VCaP (cell line): ENCODE data around the gene FMO4.

Source experiments
- H3K27ac ChIP-seq: fragments of 450-650 bp; 2 replicates; pipeline ENCODE4 v1.5.1; 2017
- CTCF ChIP-seq: fragments of 450-650 bp; conservative IDR thresholded peaks from 2 replicates; pipeline ENCODE4 v1.5.1; 2017; ENCODE audit warnings: mild to moderate bottlenecking, moderate library complexity

Gene FMO4

GRCh38 chr1:171299342-171299741 lies 14.6 kb upstream of the FMO4 start:
- no peak overlapping the region for H3K27ac ChIP-seq
- TF ChIP-seq CTCF: no peak

- no peak for TF ChIP-seq CTCF
- no peak overlapping the region for H3K27ac ChIP-seq
Measured at GRCh38 chr1:171300401-171300800, 13.6 kb upstream of the FMO4 start.

GRCh38 chr1:171310661-171311087 lies 3.3 kb upstream of the FMO4 start:
- no peak for TF ChIP-seq CTCF
- no peak overlapping the region for H3K27ac ChIP-seq

GRCh38 chr1:171311771-171312558 lies 2.0 kb upstream of the FMO4 start:
- TF ChIP-seq CTCF: no peak
- H3K27ac ChIP-seq: no peak overlapping the region

GRCh38 chr1:171313319-171313834 lies 606 bp upstream of the FMO4 start:
- H3K27ac ChIP-seq: no peak overlapping the region

GRCh38 chr1:171329251-171329650 lies 15.3 kb downstream of the FMO4 start:
- no peak for TF ChIP-seq CTCF
- H3K27ac ChIP-seq: no peak overlapping the region

More at GRCh38 chr1:171313319-171313834, 606 bp upstream of the FMO4 start:
- TF ChIP-seq CTCF: no peak

- TF ChIP-seq CTCF: no peak
- no peak overlapping the region for H3K27ac ChIP-seq
Measured at GRCh38 chr1:171334024-171334640, 20.1 kb downstream of the FMO4 start.
